GM21367 (cell line): ENCODE measurements around the gene ATXN1.
"Not testable (repeated sequence)": the region's sequence is repeated elsewhere in the genome, so short reads cannot be mapped to it uniquely, and the experiment has no call there.

Experiments
- ATAC-seq: cut with Tn5 transposase; IDR thresholded peaks from one replicate; pipeline ENCODE4 v1.9.1; 2021; ENCODE audit not compliant: unreplicated experiment

The ATXN1 gene

DNA sequence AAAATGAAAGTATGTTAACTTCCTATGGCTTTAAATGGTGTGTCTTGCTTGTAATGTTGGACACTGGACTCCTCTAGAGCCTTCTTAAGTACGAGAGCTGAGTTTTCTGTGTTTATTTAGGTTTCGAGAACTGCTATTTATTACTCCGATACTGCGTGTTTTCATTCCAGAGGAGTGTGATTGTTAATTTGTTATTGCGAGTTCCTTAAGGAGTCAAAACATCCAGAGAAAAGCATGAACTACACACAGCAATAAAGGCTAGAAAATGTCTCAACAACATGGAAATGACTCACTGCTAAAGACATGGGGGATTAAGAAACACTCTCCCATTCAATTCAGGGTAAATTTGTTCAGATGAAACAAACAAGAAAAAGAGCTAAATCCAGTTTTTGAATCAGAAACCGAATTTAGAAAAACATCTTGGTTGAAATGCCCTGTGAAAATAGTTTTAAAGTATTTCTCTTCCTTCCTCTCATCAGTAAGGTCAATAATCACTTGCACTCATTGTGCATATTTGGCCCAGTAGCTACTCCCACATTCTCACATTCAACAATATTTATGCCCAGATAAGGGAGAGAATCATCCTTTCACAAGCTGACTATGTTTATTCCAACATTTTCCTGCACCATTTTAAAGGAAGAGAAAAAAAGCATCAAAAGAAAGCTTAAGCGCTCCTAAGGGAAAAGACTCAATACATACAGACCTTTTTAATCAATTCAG lies 36.0 kb downstream of the ATXN1 start:
- no peak for ATAC-seq

DNA sequence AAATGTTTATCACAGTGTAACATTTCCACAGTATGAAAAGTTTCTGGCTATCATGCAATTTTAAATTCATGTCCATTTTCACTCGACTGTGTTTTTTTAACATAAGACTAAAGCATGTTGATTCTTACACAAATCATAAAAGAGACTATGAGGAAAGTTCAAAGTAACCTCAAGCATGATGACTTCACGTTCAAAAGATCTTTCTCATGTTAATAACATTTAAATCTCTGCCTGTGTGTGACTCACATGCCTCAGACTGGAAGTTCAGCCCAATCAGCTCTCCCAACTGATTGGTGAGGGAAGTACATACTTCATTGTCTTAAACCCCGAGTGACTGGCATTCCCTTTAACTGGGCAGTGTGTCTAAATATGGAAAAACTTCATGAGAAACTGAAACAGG lies 37.4 kb downstream of the ATXN1 start:
- ATAC-seq = no peak

DNA sequence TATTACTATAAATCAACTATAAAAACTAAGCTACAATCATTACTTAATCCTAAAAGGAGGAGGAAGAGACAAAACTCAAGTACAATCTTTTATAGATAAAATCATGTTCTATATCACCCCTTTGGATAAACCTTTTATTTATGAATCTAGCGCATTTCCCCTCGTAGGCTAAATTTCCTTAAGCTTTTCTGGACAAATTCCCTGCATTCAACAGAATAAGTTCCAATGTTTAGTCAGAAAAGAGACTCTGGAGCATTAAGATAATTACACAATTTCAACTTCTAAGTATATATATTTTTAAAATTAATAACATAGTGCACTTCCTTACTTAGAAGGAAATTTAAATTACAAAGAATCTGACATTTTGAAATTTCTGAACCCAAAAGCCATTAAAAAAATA lies 37.9 kb downstream of the ATXN1 start:
- no peak for ATAC-seq

DNA sequence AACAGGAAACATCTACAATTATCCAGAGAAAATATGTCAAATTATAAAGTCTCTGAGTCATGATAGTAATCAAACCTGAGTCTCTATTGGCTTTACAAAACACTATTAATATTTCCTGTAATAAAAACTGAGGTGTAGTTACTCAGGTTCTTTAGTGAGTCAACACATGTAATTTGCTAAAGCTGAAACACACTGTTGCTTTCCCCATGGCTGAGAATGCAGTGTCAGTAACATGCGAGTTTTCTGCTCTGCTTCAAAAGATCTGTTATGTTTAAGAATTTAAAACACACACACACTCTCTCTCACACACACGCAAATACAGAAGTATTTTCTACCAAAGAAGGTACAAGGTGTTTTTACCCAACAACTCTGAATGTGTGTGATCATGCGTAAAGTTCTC lies 38.6 kb downstream of the ATXN1 start:
- ATAC-seq = no peak

DNA sequence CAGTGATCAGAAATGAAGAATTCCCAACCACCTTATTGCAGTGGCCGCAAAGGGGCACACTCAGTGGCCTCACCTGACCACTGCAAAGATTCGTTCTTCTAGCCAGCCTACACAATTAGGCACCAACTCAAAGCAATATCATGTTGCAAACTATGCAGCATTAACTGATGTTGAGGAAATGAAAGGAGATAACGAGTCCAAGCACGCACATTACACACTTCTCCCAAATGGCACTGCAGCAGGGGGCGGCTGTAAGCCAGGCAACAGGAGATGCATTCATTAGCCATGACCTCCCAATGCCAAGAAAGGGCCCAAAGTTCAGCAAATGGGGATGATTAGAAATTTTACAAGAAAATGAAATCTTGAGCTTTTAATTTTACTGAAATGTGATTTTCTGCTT lies 39.3 kb downstream of the ATXN1 start:
- no peak for ATAC-seq

DNA sequence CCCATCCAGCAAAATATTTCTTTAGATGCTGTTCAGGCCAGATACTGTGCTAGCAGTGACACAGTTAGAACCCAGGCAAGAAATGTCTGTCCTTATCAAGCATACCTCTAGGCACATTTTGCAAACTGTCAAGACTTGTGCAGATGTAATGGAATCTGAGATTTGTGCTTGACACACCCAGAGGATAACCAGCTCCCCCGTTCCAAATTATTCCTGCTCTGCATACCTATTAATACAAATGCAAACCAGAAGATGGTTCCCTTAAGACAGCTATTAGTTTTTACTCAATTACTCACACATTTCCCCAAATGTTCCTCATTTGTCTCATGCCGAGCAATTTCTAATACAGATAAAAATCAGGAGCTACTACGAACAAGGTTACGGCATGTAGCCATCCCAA lies 40.4 kb downstream of the ATXN1 start:
- ATAC-seq = no peak

DNA sequence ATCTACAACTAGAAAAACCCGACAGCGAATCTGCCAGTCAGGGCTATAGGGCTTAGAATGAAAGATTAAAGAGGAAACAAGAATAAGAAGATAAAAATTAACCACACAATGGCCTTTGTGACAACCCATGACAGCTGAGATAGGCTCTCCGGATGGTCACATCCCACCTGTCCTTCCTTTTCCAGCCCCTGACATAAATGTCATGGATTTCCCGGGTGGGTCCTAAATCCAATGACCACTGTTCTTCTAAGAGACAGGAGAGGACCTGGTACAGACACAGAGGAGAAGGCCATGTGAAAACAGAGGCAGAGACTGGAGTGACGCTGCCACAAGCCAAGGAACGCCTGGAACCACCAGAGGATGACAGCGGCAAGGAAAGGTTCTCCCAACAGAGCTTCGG lies 41.8 kb downstream of the ATXN1 start:
- no peak for ATAC-seq

DNA sequence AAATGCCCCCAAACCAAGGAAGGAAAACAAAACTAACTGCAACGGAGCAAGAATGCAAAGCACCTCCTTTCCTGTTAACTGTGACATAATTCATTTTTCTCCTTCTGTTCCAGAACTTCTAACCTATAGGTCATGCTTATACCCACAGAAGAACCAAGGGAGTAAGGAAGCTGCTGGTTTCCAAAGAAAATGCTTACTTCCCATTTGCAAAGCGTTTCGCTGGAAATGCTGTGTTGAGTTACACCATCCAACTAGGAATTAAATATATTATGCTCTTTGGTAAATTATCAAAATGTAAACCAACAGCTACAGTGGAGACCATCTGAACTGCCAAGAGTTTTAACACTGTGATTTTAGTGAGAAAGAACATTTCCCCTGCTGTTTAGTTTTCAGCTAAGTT lies 42.9 kb downstream of the ATXN1 start:
- no peak for ATAC-seq

DNA sequence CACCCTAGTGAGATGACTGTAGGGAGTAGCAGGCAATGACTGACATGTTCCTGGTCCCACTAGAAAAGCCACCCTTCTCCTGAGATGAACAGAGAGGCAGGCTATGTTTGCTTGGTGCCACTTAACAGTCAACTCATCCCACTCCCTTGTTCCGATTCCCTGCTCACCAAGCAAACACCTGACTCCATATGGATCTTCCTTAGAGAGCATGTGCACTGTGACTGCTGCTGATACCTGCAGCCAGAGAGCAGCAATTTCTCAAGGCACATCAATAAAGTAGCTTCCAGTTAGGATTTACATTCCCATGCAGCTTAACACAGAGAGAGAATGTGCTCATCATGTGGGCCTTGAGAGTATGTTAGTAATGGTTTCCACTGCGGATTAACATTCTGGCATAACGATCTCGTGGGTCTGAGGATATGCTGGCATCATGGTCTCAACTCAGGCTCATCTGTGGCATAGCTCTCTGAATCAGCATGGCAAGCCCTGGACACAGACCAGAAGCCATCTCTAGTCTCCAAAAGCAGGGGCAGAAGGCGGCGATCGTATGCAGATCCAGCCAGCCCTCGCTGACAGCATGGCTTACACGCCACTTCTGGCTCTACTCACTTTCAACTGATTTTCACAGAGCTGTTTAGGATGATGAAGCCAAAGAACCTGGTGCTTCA lies 43.9 kb downstream of the ATXN1 start:
- no peak for ATAC-seq

DNA sequence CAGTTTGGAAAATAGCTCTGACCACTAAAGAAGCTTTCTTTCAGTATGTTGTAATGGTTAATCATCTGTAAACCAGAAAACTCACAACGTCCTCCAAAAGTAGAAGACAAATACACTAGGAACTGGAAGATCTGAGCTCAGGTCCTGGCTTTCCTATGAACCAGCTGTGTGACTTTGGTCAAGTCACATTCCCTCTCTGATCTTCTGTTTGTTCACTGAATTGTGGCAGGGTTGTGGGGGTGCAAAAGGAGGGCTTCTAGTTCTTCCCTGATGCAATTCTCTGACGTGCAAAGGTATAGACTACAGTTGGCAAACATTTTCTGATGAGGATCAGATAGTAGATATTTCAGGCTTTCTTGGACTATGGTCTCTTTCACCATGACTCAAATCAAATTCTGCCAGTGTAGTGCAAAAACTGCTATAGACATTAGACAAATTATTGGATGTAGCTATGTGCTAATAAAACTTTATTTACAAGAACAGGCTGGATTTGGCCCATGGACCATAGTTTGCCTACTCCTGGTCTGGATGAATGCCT lies 44.9 kb downstream of the ATXN1 start:
- ATAC-seq = no peak

DNA sequence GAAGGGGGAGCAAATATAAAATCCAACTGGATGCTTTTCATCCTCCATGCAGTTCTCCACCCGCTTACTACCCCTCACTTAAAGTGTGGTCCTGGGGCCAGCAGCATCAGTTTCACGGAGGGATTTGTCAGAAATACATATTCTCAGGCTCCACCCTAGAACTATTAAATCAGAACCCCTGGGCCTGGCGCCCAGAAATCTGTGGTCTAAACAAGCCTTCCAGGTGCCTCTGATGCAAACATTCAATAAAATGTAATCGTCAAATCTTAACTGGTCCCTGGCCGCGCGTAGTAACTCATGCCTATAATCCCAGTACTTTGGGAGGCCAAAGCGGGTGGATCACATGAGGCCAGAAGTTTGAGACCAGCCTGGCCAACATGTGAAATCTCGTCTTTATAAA lies 47.7 kb downstream of the ATXN1 start:
- no peak for ATAC-seq

DNA sequence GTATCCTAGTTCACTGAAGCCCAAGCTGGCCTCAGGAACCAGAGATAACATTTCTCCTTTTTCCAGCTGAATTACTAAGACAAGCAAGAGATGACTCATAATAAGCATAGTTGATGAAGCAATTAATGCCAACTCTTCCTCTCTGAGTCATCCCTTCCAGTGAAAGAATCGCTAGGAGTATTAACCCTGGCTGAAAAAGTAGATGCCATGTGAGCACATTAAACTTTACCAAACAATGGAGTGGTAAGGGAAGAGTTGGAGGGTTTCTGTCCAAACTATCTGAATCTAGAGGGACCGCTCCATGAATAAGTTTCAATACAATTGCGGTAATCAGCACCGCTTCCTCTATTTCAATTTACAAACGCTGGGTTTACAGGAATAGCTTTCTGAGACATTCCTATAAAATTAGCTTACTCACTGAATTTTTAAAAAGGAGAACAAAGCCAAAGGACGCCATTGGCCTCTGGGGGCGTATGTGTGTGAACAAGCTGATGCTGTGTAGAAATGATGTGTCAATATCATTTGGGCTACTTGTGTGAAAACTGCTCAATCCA lies 48.3 kb downstream of the ATXN1 start:
- ATAC-seq = no peak

DNA sequence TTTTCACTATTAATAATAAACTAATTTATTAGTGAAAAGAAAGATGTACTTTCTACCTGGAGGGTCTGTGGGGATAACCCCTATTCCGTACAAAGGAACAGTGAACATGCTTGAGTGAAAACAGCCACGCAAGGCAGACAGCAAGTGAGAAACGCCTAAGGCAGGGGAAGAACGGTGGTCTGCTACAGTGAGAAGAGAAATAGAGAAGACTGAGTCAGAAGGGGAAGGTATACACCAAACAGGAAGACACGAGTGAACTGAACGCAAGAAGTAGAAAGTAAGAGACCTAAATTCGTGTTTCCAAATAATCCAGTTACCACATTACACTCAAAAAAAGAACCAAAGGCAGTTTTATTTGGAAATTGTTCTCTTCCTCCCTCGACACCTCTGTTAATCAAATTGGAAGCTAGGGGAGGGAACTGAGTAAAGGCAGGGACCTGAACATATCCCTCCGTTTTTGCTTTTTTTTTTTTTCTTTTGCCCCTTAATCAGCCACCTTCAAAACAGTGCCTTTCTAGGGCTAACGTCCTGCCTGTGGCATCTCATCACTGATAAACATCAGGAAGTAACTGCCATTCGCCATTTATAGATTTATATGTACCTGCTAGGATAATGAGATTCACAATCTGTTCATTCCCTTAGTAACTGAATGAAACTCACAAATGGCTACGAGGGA lies 48.9 kb downstream of the ATXN1 start:
- ATAC-seq = peak; percentile 47

DNA sequence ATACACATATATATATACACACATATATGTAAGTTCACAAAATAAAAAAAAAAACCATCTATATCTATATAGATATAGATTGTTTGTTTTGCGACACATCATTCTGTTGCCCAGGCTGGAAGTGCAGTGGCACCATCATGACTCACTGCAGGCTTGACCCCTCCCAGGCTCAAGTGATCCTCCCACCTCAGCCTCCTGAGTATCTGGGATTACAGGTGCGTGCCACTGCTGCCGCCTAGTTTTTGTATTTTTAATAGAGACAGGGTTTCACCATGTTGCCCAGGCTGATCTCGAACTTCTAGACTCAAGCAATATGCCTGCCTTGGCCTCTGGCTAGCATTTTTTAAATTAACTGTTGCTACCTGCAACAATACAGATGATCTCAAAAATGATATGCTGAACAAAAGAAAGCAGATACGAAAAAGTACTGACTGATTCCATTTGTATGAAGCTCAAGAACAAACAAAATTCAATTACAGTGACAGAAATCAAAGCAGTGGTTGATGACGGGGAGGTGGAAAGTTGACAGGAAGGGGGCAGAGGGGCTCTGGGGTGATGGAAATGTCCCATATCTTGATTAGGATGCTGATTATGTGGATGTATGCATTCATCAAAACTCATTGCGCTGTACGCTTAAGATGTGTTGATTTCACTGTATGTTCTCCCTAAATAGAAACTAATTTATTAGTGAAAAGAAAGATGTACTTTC lies 49.6 kb downstream of the ATXN1 start:
- ATAC-seq = no peak

DNA sequence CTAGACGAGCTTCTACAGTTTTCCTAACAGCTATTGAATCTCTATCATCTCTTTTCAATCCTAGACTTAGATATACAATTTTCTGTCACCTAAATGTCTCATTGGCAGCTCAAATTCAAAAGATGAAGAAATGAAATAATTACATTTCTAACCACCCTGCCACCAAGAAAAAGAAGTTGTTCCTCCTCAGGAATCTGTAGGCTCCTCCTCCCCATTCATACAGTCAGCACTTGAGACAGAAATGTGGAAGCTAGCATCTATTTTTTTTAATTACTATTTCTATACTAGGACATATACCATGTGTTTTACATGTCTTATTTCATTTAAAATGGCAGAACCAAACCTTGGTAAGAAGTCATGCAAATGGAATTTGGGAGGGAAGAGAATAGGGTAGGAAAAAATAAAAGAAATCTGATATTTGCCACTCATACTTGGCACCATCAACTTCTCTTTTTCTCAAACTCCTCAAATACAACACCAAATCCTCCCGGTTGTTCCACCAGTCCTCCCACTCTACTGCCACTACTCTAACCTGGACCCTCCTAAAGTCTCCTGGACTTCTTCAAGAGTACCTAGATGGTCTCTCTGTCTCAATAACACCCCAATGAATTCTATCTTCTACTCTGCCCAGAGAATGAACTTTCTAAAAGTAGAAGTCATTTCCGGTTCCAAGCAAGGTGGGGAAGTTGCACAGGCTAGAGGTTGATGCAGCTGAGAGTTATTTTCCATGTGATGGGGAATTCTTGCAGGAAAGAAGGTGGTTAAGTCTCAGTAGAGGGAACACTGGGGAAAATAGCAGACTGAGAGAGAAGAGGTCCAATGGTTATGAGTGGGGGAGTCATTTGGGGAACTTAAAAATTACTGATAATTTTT lies 54.1 kb downstream of the ATXN1 start:
- ATAC-seq = no peak

DNA sequence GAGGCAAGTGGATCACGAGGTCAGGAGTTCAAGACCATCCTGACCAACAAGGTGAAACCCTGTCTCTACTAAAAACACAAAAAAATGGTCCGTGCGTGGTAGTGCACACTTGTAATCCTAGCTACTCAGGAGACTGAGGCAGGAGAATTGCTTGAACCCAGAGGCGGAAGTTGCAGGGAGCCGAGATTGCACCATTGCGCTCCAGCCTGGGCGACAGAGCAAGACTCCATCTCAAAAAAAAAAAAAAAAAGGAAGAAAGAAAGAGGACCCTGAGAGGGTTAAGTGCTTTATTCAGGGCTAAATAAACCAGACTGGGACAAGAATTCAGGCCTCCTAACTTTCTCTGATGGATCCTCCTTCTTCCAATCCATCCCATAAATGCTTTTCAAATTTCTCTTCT lies 54.8 kb downstream of the ATXN1 start:
- not testable (repeated sequence) for ATAC-seq

DNA sequence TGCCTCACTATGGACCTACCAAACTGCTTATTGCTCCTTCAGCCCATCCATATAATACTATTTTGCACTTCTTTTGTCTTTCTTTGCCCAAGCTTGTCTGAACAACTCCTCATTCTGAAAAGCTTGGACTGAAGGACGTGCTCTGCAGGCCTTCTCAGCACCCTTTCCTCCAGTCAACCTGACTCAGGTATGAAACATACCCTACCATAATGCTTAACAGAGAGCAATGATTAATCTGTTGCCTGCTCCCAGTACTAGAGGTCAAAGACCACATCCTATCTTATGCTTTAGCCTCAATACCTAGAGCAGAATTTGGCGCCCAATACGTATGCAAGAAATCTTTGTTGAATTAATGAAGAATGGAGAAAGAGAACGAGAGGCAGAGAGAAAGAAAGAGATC lies 55.2 kb downstream of the ATXN1 start:
- ATAC-seq = no peak

DNA sequence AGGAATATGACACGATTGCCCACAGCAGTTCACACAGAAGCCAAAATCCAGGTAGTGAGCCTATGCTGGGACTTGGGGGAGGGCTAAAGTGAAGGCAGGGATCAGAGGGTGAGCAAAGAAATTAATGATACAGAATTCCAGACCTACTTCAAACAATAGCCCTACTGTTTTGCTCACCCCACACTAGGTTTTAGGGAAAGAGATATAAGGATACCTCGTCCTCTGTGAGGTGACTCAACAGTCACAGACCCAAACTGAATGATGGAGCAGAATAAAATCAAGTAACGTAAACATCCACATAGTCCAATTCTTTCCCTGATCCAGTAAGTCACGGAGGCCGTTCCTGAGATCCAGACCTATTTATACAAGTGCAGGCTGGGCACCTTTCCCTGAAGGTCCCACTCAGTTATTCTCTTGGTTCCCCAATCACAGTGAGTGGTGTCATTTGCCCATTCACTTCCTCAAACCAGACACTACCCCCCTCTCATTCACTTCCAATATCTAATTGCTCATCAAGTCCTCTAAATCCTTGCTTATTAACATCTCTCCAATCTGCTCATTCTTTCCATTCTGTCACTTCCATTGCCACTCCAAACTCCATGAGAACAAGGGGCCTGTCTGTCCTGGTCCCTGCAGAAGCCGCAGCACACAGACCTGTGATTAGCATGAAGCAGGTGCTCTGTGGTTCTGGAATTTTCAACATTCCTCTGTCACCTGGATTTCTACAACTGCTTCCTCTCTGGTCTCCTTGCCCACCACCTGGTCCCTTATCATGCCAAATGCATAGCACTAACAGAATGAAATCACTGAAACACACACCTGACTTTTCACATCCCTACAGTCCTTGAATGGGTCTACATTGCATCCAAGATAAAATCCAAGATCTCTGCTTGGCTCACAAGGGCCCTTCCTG lies 55.9 kb downstream of the ATXN1 start:
- ATAC-seq = no peak

DNA sequence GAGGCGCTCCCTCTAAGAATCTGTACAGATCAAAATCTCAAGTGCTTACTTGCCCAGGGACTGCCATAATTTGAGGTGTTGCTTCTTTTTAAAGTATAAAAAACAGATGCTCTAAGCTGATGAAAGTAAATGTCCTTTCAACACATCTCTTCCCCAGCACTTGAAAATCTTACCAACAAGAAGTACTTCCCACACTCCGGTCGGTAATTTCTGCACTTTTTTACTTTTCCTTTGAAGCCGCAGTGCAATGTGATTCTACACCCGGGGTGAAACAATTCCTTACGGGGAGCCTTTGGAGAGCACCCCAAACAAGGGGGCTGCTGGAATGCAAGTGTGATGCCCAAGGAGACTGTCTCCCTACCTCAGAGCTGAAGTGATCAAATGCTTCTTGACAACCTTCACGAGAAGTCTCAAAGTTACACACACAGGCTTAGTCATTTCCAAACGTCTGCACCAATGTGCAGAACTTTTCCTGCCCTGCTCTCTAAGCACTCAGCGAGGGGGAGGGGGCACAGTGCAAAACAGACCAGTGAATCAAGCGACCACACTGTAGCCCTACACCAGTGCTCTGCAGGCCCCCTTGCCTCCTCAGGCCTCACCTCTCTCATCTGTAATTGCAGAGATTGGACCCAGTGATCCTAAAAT lies 56.7 kb downstream of the ATXN1 start:
- ATAC-seq = no peak
